HG03175 (cell line): ENCODE measurements around the gene ARFGEF3.

Source experiments
- ATAC-seq: cut with Tn5 transposase; IDR thresholded peaks from one replicate; pipeline ENCODE4 v1.9.1; 2021; ENCODE audit warnings: mild to moderate bottlenecking, moderate library complexity; ENCODE audit not compliant: unreplicated experiment

ARFGEF3 gene

DNA sequence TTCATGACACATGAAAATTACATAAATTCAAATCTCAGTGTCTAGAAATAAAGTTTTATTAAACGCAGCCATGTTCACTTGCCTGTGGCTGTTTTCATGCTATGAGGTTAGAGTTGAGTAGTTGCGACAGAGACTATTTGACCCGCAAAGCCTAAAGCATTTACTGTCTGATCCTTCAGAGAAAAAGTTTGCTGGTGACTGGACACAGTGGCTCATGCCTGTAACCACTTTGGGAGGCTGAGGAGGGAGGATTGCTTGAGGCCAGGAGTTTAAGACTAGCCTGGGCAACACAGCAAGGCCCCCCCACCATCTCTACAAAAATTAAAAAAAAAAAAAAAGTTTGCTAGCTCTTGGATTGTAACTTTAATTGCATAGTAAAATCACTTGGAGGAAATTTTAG, 225.2 kb downstream of the ARFGEF3 start:
- ATAC-seq, result no peak

DNA sequence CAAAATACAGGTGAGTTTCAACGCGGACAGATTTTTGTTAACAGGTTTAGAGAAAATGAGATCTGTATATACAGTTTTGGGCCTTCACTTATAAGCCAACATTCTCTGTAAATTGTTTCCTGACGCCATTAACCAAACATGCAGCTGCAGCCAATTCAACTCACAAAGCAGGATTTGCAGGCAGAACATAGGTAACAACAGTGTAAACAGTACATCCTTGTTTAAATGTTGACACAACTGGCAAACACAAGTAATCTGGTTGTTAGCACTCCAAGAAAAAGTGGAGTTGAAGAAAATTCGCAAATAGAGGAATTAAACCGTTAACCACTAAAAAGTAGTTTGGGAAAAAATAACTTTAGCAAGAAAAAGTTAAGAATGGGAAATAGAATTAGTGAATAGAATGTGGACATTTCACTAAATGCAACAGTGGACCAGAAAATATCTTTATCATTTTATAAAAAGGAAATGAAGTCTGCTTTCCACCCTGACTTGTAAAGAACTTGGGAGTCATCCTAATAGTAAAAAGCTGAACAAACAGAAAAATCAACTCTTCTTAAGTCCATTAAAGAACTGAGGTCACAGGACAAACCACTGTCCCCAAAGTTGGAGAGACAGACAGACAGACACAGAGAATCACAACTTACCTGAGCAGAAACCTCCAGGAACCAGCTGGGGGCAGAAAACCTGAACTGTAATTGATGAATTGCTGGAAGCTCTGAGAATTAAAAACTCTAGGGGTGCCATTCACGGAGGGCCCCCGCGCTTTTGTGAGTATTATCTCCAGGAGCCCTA, 226.0 kb downstream of the ARFGEF3 start:
- ATAC-seq, result no peak

DNA sequence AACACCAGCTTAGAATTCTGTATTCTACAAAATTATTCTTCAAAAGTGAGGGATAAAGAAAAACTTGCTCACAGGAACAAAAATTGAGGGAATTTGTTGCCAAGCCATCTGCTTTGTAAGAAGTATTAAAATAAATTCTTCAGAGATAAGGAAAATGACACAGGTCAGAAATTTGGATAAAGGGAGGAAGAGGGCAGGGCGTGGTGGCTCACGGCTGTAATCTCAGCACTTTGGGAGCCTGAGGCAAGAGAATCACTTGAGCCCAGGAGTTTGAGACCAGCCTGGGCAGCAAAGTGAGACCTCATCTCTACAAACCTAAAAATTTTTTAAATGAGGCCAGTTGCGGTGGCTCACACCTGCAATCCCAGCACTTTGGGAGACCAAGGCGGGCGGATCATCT, 227.8 kb downstream of the ARFGEF3 start:
- no peak for ATAC-seq
